GM23338 (cell line): ENCODE results near the gene MYOF. TPM values are rescaled to one million over a fixed set of nuclear protein-coding genes. Genes with fewer than 3 reads are reported as not detected.

Experiments used
- ATAC-seq: fragments of 200-7000 bp; cut with Tn5 transposase; 3 replicates; pipeline ENCODE4 v1.9.1; 2020
- DNase-seq: peaks from one replicate; pipeline ENCODE4 v3.0.0-alpha.2; 2015; ENCODE audit warnings: low spot score
- H2AFZ ChIP-seq: fragments of 200-600 bp; sonication (generic); 2 replicates; pipeline ENCODE4 v1.8.0; 2016; ENCODE audit warnings: antibody characterized with exemption, mild to moderate bottlenecking, moderate library complexity
- H3F3A ChIP-seq: fragments of 200-600 bp; sonication (generic); replicated peaks from 2 replicates; pipeline ENCODE4 v1.8.0; 2017; ENCODE audit warnings: antibody characterized with exemption, mixed run types, low read depth
- H3K27ac ChIP-seq: fragments of 200-600 bp; sonication (generic); 2 replicates; pipeline ENCODE4 v1.6.1; 2016; ENCODE audit warnings: low read depth
- H3K27me3 ChIP-seq: fragments of 200-600 bp; sonication (generic); 2 replicates; pipeline ENCODE4 v1.8.0; 2016; ENCODE audit warnings: mild to moderate bottlenecking, mixed run types, moderate library complexity; ENCODE audit not compliant: insufficient read depth
- H3K36me3 ChIP-seq: fragments of 200-600 bp; sonication (generic); 2 replicates; pipeline ENCODE4 v1.8.0; 2016; ENCODE audit warnings: mild to moderate bottlenecking; ENCODE audit not compliant: insufficient read depth
- H3K4me1 ChIP-seq: fragments of 200-600 bp; sonication (generic); 2 replicates; pipeline ENCODE4 v1.8.0; 2016; ENCODE audit warnings: mild to moderate bottlenecking, moderate library complexity; ENCODE audit not compliant: insufficient read depth
- H3K4me2 ChIP-seq: fragments of 200-600 bp; sonication (generic); 2 replicates; pipeline ENCODE4 v1.7.1; 2017; ENCODE audit warnings: mixed run types
- H3K4me3 ChIP-seq: fragments of 200-600 bp; sonication (generic); 2 replicates; pipeline ENCODE4 v1.6.1; 2016; ENCODE audit warnings: mixed run types
- H3K79me2 ChIP-seq: fragments of 200-600 bp; sonication (generic); replicated peaks from 2 replicates; pipeline ENCODE4 v1.8.0; 2017; ENCODE audit warnings: mild to moderate bottlenecking; ENCODE audit not compliant: insufficient read depth
- H3K9me2 ChIP-seq: fragments of 200-600 bp; sonication (generic); 2 replicates; pipeline ENCODE4 v1.8.0; 2017; ENCODE audit not compliant: insufficient read depth
- H4K20me1 ChIP-seq: fragments of 200-600 bp; sonication (generic); replicated peaks from 2 replicates; pipeline ENCODE4 v1.8.0; 2017; ENCODE audit warnings: mild to moderate bottlenecking; ENCODE audit not compliant: insufficient read depth
- H3K27ac Mint-ChIP-seq: 2 replicates; pipeline ENCODE4 v1.8.0; 2020; ENCODE audit warnings: inconsistent platforms, mild to moderate bottlenecking, moderate library complexity, mixed read lengths
- H3K27me3 Mint-ChIP-seq: 3 replicates; pipeline ENCODE4 v1.8.0; 2022; ENCODE audit warnings: low read depth, mild to moderate bottlenecking, moderate library complexity, mixed read lengths, inconsistent platforms; ENCODE audit not compliant: insufficient read depth, poor library complexity
- H3K36me3 Mint-ChIP-seq: 3 replicates; pipeline ENCODE4 v1.8.0; 2021; ENCODE audit warnings: low read depth, mild to moderate bottlenecking, inconsistent platforms, moderate library complexity, mixed read lengths
- H3K4me1 Mint-ChIP-seq: 3 replicates; pipeline ENCODE4 v1.8.0; 2020; ENCODE audit warnings: mild to moderate bottlenecking, inconsistent platforms, mixed read lengths
- H3K4me3 Mint-ChIP-seq: 3 replicates; pipeline ENCODE4 v1.8.0; 2021; ENCODE audit warnings: moderate library complexity, mild to moderate bottlenecking, inconsistent platforms, mixed read lengths
- H3K9me3 Mint-ChIP-seq: 3 replicates; pipeline ENCODE4 v1.8.0; 2020; ENCODE audit warnings: moderate library complexity, mild to moderate bottlenecking, inconsistent platforms, mixed read lengths
- CREB1 ChIP-seq: fragments of 250-450 bp; sonication (Bioruptor Pico); IDR thresholded peaks from 2 replicates; pipeline ENCODE4 v1.5.0; 2020; ENCODE audit warnings: low read depth, mild to moderate bottlenecking, moderate library complexity
- EZH2 ChIP-seq: fragments of 200-600 bp; sonication (generic); IDR thresholded peaks from one replicate; pipeline ENCODE4 v1.8.0; 2017; ENCODE audit warnings: antibody characterized with exemption, mild to moderate bottlenecking, low read depth; ENCODE audit not compliant: unreplicated experiment
- EZH2phosphoT487 ChIP-seq: fragments of 200-600 bp; sonication (generic); IDR thresholded peaks from one replicate; pipeline ENCODE4 v1.8.1; 2018; ENCODE audit warnings: antibody characterized with exemption; ENCODE audit not compliant: unreplicated experiment
- JUNB ChIP-seq: IDR thresholded peaks from one replicate; pipeline ENCODE4 v1.6.1; 2016; ENCODE audit warnings: antibody characterized with exemption; ENCODE audit not compliant: unreplicated experiment
- NANOG ChIP-seq: IDR thresholded peaks from 2 replicates; pipeline ENCODE4 v1.6.1; 2016; ENCODE audit warnings: antibody characterized with exemption, borderline replicate concordance
- POLR2AphosphoS5 ChIP-seq: IDR thresholded peaks from 2 replicates; pipeline ENCODE4 v1.6.1; 2016; ENCODE audit warnings: antibody characterized with exemption, low read depth
- STAT1 ChIP-seq: IDR thresholded peaks from one replicate; pipeline ENCODE4 v1.6.1; 2016; ENCODE audit warnings: antibody characterized with exemption; ENCODE audit not compliant: unreplicated experiment
- ZNF114 ChIP-seq: fragments of 250-450 bp; sonication (Bioruptor Pico); IDR thresholded peaks from 2 replicates; pipeline ENCODE4 v1.5.0; 2020; ENCODE audit warnings: mild to moderate bottlenecking, moderate library complexity
- ZNF331 ChIP-seq: fragments of 250-450 bp; sonication (Bioruptor Pico); IDR thresholded peaks from 2 replicates; pipeline ENCODE4 v1.5.0; 2020; ENCODE audit warnings: low read depth, mild to moderate bottlenecking, moderate library complexity
- polyA plus RNA-seq: library from polyadenylated mRNA; unstranded; fragments of >200 nt; fragmentation: Nextera tagmentation; extraction: Ambion mirVana; gene quantifications from 2 replicates; pipeline ENCODE4 v1.2.1, GENCODE V29; 2016
- total RNA-seq: library from RNA; depleted of rRNA; stranded (reverse); fragments of >200 nt; shearing (Covaris generic); gene quantifications from 2 replicates; pipeline ENCODE4 v1.2.3, GENCODE V29; 2014
- TF ChIP-seq, protein P1 (sequence below): IDR thresholded peaks from 2 replicates; pipeline ENCODE4 v1.6.1; 2016; ENCODE audit warnings: antibody characterized with exemption
- TF ChIP-seq, protein P2 (sequence below): fragments of 250-450 bp; sonication (Bioruptor Pico); IDR thresholded peaks from 2 replicates; pipeline ENCODE4 v1.5.0; 2020; ENCODE audit warnings: mild to moderate bottlenecking, moderate library complexity
- TF ChIP-seq, protein P3 (sequence below): IDR thresholded peaks from one replicate; pipeline ENCODE4 v1.6.1; 2018; ENCODE audit warnings: antibody characterized with exemption; ENCODE audit not compliant: unreplicated experiment
- TF ChIP-seq, protein P4 (sequence below), 2 experiments: fragments of 200-600 bp in 1 of 2; sonication (generic) in 1 of 2; conservative IDR thresholded peaks; 2 replicates each; pipeline versions ENCODE4 v1.5.1 to v1.6.1; 2016 to 2017; ENCODE audit warnings: antibody characterized with exemption in 2 of 2, low read depth in 2 of 2, mild to moderate bottlenecking in 2 of 2, moderate library complexity in 1 of 2

MYOF gene
- total and polyA plus RNA-seq, 2 experiments from 2014 or later = 0.82 to 1.4 TPM

DNA sequence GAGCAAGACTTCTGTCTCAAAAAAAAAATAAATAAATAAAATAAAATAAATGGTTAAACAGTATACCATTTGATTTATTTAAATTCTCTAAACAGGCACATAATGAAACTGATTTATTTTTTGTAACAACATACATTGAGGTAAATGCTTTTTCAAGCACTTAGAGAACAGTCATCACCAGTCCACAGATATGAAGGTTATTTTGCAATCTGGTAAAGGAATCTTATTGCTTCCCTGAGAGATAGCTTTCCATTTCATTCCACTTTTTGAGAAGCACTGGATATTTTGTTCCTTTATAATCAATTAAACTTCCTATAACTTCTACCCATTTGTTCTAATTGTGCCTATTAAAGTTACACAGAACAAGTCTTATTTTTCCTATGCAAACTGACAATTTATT lies 19.5 kb upstream of the MYOF start:
- Histone ChIP-seq H3K9me2 (no peaks in the 10 kb centered on the region), H3F3A (no peaks in the 10 kb centered on the region), H3K36me3 (peaks cover 13% of the 10 kb centered on the region), H3K27ac (no peak overlapping the region), H3K4me1 (peaks cover 7% of the 10 kb centered on the region; the same call in 1 of the 2 replicates), H3K4me3 (no peak overlapping the region), H3K79me2 (peaks cover 29% of the 10 kb centered on the region), H3K27me3 (no peaks in the 10 kb centered on the region), H3K4me2 (no peak overlapping the region), H4K20me1 (no peaks in the 10 kb centered on the region), H2AFZ (no peak overlapping the region)
- H3K9me3 Mint-ChIP-seq = no peaks in the 10 kb centered on the region
- H3K4me3 Mint-ChIP-seq = no peak overlapping the region
- no peak overlapping the region for H3K27ac Mint-ChIP-seq
- peaks cover 13% of the 10 kb centered on the region for H3K4me1 Mint-ChIP-seq
- ATAC-seq (no peak), DNase-seq (no peak)
- TF ChIP-seq, protein P1, sequence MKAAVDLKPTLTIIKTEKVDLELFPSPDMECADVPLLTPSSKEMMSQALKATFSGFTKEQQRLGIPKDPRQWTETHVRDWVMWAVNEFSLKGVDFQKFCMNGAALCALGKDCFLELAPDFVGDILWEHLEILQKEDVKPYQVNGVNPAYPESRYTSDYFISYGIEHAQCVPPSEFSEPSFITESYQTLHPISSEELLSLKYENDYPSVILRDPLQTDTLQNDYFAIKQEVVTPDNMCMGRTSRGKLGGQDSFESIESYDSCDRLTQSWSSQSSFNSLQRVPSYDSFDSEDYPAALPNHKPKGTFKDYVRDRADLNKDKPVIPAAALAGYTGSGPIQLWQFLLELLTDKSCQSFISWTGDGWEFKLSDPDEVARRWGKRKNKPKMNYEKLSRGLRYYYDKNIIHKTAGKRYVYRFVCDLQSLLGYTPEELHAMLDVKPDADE = no peak
- TF ChIP-seq NANOG (no peak), ZNF114 (CRISPR knock-in tag) (no peak), POLR2AphosphoS5 (no peak), STAT1 (no peak), CREB1 (no peak), EZH2 (no peak), EZH2phosphoT487 (no peak), ZNF331 (no peak), JUNB (no peak)
- TF ChIP-seq, protein P2, sequence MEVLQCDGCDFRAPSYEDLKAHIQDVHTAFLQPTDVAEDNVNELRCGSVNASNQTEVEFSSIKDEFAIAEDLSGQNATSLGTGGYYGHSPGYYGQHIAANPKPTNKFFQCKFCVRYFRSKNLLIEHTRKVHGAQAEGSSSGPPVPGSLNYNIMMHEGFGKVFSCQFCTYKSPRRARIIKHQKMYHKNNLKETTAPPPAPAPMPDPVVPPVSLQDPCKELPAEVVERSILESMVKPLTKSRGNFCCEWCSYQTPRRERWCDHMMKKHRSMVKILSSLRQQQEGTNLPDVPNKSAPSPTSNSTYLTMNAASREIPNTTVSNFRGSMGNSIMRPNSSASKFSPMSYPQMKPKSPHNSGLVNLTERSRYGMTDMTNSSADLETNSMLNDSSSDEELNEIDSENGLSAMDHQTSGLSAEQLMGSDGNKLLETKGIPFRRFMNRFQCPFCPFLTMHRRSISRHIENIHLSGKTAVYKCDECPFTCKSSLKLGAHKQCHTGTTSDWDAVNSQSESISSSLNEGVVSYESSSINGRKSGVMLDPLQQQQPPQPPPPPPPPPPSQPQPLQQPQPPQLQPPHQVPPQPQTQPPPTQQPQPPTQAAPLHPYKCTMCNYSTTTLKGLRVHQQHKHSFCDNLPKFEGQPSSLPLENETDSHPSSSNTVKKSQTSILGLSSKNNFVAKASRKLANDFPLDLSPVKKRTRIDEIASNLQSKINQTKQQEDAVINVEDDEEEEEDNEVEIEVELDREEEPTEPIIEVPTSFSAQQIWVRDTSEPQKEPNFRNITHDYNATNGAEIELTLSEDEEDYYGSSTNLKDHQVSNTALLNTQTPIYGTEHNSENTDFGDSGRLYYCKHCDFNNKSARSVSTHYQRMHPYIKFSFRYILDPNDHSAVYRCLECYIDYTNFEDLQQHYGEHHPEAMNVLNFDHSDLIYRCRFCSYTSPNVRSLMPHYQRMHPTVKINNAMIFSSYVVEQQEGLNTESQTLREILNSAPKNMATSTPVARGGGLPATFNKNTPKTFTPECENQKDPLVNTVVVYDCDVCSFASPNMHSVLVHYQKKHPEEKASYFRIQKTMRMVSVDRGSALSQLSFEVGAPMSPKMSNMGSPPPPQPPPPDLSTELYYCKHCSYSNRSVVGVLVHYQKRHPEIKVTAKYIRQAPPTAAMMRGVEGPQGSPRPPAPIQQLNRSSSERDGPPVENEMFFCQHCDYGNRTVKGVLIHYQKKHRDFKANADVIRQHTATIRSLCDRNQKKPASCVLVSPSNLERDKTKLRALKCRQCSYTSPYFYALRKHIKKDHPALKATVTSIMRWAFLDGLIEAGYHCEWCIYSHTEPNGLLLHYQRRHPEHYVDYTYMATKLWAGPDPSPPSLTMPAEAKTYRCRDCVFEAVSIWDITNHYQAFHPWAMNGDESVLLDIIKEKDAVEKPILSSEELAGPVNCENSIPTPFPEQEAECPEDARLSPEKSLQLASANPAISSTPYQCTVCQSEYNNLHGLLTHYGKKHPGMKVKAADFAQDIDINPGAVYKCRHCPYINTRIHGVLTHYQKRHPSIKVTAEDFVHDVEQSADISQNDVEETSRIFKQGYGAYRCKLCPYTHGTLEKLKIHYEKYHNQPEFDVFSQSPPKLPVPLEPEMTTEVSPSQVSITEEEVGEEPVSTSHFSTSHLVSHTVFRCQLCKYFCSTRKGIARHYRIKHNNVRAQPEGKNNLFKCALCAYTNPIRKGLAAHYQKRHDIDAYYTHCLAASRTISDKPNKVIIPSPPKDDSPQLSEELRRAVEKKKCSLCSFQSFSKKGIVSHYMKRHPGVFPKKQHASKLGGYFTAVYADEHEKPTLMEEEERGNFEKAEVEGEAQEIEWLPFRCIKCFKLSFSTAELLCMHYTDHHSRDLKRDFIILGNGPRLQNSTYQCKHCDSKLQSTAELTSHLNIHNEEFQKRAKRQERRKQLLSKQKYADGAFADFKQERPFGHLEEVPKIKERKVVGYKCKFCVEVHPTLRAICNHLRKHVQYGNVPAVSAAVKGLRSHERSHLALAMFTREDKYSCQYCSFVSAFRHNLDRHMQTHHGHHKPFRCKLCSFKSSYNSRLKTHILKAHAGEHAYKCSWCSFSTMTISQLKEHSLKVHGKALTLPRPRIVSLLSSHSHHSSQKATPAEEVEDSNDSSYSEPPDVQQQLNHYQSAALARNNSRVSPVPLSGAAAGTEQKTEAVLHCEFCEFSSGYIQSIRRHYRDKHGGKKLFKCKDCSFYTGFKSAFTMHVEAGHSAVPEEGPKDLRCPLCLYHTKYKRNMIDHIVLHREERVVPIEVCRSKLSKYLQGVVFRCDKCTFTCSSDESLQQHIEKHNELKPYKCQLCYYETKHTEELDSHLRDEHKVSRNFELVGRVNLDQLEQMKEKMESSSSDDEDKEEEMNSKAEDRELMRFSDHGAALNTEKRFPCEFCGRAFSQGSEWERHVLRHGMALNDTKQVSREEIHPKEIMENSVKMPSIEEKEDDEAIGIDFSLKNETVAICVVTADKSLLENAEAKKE (CRISPR knock-in tag) = no peak
- TF ChIP-seq, protein P3, sequence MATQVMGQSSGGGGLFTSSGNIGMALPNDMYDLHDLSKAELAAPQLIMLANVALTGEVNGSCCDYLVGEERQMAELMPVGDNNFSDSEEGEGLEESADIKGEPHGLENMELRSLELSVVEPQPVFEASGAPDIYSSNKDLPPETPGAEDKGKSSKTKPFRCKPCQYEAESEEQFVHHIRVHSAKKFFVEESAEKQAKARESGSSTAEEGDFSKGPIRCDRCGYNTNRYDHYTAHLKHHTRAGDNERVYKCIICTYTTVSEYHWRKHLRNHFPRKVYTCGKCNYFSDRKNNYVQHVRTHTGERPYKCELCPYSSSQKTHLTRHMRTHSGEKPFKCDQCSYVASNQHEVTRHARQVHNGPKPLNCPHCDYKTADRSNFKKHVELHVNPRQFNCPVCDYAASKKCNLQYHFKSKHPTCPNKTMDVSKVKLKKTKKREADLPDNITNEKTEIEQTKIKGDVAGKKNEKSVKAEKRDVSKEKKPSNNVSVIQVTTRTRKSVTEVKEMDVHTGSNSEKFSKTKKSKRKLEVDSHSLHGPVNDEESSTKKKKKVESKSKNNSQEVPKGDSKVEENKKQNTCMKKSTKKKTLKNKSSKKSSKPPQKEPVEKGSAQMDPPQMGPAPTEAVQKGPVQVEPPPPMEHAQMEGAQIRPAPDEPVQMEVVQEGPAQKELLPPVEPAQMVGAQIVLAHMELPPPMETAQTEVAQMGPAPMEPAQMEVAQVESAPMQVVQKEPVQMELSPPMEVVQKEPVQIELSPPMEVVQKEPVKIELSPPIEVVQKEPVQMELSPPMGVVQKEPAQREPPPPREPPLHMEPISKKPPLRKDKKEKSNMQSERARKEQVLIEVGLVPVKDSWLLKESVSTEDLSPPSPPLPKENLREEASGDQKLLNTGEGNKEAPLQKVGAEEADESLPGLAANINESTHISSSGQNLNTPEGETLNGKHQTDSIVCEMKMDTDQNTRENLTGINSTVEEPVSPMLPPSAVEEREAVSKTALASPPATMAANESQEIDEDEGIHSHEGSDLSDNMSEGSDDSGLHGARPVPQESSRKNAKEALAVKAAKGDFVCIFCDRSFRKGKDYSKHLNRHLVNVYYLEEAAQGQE = no peak
- TF ChIP-seq, protein P4, sequence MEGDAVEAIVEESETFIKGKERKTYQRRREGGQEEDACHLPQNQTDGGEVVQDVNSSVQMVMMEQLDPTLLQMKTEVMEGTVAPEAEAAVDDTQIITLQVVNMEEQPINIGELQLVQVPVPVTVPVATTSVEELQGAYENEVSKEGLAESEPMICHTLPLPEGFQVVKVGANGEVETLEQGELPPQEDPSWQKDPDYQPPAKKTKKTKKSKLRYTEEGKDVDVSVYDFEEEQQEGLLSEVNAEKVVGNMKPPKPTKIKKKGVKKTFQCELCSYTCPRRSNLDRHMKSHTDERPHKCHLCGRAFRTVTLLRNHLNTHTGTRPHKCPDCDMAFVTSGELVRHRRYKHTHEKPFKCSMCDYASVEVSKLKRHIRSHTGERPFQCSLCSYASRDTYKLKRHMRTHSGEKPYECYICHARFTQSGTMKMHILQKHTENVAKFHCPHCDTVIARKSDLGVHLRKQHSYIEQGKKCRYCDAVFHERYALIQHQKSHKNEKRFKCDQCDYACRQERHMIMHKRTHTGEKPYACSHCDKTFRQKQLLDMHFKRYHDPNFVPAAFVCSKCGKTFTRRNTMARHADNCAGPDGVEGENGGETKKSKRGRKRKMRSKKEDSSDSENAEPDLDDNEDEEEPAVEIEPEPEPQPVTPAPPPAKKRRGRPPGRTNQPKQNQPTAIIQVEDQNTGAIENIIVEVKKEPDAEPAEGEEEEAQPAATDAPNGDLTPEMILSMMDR (conservative IDR thresholded peaks at IDR 0.05; ENCODE audit: low read depth in 2 of 2) = no peak
- H3K36me3 Mint-ChIP-seq = peaks cover 24% of the 10 kb centered on the region; the same call in 2 of the 3 replicates
- peaks cover 2% of the 10 kb centered on the region for H3K27me3 Mint-ChIP-seq
